ENCODE measurements around the gene LYRM4.

DNA sequence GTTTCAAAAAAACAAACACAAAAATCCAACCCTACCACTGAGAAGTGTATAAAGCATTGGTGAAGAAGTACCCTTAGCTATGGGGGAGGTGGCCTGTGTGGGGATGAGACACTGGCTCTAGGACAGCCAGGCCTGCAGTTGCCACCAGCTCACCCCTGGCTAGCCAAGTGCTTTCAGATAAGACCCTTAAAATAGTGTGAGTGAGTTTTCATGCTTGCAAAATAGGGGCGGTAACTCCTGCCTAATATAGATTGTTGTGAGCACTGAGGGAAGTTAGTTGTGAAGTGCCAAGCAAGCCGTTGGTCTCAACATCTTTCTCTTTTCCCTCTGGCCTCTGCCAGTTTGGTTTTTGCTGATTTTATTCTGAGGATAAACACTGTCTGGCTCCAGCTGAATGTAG is 164.3 kb downstream of the LYRM4 start:
- TF ChIP-seq POLR2A (IDR thresholded peaks at IDR 0.05; ENCODE audit: low read depth) = no peak
- TF ChIP-seq, protein P1, sequence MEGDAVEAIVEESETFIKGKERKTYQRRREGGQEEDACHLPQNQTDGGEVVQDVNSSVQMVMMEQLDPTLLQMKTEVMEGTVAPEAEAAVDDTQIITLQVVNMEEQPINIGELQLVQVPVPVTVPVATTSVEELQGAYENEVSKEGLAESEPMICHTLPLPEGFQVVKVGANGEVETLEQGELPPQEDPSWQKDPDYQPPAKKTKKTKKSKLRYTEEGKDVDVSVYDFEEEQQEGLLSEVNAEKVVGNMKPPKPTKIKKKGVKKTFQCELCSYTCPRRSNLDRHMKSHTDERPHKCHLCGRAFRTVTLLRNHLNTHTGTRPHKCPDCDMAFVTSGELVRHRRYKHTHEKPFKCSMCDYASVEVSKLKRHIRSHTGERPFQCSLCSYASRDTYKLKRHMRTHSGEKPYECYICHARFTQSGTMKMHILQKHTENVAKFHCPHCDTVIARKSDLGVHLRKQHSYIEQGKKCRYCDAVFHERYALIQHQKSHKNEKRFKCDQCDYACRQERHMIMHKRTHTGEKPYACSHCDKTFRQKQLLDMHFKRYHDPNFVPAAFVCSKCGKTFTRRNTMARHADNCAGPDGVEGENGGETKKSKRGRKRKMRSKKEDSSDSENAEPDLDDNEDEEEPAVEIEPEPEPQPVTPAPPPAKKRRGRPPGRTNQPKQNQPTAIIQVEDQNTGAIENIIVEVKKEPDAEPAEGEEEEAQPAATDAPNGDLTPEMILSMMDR (IDR thresholded peaks at IDR 0.05) = no peak
- TF ChIP-seq EP300 (IDR thresholded peaks at IDR 0.05) = no peak
- TF ChIP-seq POLR2AphosphoS5 (IDR thresholded peaks at IDR 0.05) = no peak

Data from esophagus muscularis mucosa (tissue), 4 donors.